Measurements from ENCODE around the gene SP2.
A peak's percentile ranks its signal among the peaks of the same experiment; 100 is the strongest.

SP2 gene

GRCh38 chr17:47870056-47870455, 26.0 kb upstream of the SP2 start:
- no peak for DNase-seq

- DNase-seq, result no peak
Measured at GRCh38 chr17:47871048-47871447, 25.0 kb upstream of the SP2 start.

- DNase-seq, result no peak
Measured at GRCh38 chr17:47872019-47872650, 23.9 kb upstream of the SP2 start.

GRCh38 chr17:47872651-47873161, 23.3 kb upstream of the SP2 start:
- no peak for DNase-seq

- DNase-seq, result no peak
Measured at GRCh38 chr17:47873200-47874090, 22.6 kb upstream of the SP2 start.

GRCh38 chr17:47875011-47875985, 20.7 kb upstream of the SP2 start:
- DNase-seq, result no peak

- no peak for DNase-seq
Measured at GRCh38 chr17:47877368-47878034, 18.5 kb upstream of the SP2 start.

GRCh38 chr17:47878203-47879027, 17.6 kb upstream of the SP2 start:
- no peak for DNase-seq

- DNase-seq, result no peak
Measured at GRCh38 chr17:47879028-47879585, 16.9 kb upstream of the SP2 start.

- no peak for DNase-seq
Measured at GRCh38 chr17:47879776-47880454, 16.1 kb upstream of the SP2 start.

- peak in 6 of 56 donors; percentile 1 to 6 (median 2) for DNase-seq
Measured at GRCh38 chr17:47882247-47882646, 13.8 kb upstream of the SP2 start.

GRCh38 chr17:47882695-47883588, 13.1 kb upstream of the SP2 start:
- no peak for DNase-seq

- no peak for DNase-seq
Measured at GRCh38 chr17:47883589-47884426, 12.2 kb upstream of the SP2 start.

GRCh38 chr17:47884427-47884740, 11.7 kb upstream of the SP2 start:
- no peak for DNase-seq

- no peak for DNase-seq
Measured at GRCh38 chr17:47884905-47885730, 10.9 kb upstream of the SP2 start.

GRCh38 chr17:47888293-47888692, 7.7 kb upstream of the SP2 start:
- no peak for DNase-seq
